GM18505 (cell line): ENCODE results near the gene LRRK1.

Experiments used
- ATAC-seq: cut with Tn5 transposase; IDR thresholded peaks from one replicate; pipeline ENCODE4 v1.9.1; 2021; ENCODE audit not compliant: unreplicated experiment
- POLR2A ChIP-seq: IDR thresholded peaks from 4 replicates; pipeline ENCODE4 v1.6.1; 2011; ENCODE audit warnings: borderline replicate concordance; ENCODE audit not compliant: insufficient read depth, insufficient read length; ENCODE audit errors: extremely low read depth

The LRRK1 gene, protein sequence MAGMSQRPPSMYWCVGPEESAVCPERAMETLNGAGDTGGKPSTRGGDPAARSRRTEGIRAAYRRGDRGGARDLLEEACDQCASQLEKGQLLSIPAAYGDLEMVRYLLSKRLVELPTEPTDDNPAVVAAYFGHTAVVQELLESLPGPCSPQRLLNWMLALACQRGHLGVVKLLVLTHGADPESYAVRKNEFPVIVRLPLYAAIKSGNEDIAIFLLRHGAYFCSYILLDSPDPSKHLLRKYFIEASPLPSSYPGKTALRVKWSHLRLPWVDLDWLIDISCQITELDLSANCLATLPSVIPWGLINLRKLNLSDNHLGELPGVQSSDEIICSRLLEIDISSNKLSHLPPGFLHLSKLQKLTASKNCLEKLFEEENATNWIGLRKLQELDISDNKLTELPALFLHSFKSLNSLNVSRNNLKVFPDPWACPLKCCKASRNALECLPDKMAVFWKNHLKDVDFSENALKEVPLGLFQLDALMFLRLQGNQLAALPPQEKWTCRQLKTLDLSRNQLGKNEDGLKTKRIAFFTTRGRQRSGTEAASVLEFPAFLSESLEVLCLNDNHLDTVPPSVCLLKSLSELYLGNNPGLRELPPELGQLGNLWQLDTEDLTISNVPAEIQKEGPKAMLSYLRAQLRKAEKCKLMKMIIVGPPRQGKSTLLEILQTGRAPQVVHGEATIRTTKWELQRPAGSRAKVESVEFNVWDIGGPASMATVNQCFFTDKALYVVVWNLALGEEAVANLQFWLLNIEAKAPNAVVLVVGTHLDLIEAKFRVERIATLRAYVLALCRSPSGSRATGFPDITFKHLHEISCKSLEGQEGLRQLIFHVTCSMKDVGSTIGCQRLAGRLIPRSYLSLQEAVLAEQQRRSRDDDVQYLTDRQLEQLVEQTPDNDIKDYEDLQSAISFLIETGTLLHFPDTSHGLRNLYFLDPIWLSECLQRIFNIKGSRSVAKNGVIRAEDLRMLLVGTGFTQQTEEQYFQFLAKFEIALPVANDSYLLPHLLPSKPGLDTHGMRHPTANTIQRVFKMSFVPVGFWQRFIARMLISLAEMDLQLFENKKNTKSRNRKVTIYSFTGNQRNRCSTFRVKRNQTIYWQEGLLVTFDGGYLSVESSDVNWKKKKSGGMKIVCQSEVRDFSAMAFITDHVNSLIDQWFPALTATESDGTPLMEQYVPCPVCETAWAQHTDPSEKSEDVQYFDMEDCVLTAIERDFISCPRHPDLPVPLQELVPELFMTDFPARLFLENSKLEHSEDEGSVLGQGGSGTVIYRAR (N-terminal part only)

DNA sequence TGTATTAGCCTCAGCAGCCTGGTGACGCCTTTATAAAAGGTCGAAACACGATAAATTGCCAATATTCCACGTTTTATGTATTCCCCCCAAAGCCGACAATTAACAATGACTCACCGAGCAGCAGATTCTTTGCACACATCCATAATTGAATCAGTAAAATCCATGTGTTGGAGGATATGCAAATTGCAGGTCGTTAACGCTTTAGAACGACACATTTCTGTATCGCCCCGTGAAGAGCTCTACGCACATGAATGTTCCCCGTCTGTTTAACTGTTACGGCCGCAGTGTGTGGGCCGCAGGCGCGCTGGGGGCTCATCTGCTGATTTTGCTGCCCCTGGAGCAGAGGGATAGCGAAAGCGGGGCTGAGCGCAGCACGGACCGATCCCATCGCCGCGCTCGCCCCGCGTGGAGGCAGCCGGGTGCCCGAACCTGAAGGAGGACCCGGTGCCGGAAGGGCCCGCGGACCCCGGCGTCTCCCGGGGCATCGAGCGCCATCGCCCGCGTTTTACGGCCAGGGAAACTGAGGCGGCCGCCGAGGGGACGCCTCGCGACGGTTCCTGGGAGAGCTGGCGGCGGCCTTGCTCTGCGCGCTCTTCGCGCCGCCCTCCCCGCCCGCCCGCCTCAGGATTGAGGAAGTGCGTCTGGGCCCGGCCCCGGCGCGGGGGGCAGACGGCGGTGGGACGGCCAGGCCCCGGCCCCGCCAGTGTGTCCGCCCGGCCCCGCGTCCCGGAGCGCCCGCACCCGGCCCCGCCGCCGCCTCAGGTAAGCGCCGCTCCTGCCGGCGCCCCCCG lies at the start of gene LRRK1:
Gene LRRK1, plus strand, starts transcription at position 668 of the 791 bp plus-strand sequence. CDS start 5,276 bp downstream, outside the sequence.
- ATAC-seq = peak; percentile 33
- TF ChIP-seq POLR2A = peak; percentile 44

DNA sequence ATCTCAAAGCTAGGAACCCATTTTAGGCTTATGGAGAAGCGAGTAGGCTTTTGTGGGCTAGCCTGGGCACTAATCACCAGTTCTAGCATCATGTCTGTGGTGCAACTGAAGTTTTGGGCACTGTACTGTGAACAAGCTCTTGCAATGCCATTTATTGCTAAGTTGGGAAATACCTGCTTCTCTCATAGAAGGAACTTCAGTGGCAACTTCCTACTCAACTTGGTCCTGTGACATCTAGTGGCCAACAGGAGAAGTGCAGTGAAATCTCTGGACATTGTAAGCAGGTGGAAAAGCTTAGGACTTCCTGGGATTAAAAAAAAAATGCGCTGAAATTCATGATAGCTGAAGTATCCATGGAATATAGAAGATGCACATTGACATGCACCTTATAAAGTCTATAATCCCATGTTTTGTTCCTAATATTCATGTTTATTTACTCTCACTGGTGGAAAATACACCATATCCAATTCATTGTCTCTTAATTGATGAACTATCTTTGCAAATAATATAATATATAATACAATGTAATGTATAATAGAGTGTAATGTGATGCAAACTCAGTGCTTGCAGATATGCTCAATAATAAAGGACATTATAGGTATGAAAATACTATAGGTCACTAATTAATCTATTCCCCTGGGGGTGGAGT lies 46.0 kb upstream of the LRRK1 start:
- ATAC-seq = no peak
- no peak for TF ChIP-seq POLR2A

DNA sequence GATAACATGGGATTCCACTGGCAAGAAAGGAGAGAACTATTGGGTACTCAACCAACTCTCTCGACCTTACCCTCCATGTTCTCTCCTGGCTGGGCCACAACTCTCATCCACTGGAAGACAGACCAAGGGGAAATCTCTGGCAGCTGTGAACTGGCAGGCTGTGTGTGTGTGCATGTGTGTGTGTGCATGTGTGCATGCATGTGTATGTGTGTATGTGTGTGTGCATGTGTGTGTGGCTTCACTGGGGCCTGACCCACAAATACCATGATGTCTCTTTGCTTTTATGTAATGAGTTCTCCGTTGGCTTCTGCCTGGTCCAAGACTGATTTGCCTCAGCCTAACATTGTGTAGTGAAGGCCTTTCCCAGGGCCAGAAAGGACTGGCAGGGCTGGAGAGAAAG lies 43.7 kb upstream of the LRRK1 start:
- no peak for ATAC-seq
- TF ChIP-seq POLR2A = no peak

DNA sequence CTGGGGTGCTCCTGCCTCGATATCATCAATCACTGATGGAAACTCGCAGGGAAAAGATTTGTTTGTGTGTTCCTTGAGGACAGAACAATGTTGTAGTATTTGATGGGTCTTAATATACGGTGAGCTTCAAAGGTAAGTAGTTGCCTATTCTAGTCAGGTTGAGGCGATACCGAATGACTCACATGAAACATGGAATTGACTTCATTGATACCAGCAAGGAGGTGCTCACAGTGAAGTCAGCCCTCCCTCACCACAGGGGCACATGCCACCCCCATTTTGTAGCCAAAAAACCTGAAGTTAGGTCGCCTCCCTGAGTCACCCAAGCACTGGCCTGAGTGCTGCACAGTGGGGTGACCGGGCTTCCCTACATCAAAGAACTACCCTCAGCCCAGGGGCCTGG lies 43.2 kb upstream of the LRRK1 start:
- no peak for ATAC-seq
- TF ChIP-seq POLR2A = no peak

DNA sequence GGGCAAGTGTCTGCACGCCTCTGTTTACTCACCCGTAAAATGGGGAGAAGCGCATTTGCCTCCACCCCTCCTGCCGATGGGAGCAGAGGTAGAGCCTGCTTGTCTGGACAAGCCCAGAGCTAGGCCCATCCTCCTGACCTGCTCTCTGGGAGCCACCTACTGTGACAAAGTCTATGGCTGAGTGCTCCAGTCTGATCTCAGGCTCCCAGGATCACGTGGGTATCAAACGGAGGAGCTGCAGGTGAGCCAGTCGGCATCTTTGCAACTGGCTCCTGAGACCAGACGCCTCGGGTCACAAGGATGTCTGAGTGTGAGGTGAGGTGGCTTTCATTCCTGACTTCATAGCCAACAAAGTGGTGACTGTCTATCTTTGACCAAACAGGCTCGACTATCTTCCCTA lies 41.6 kb upstream of the LRRK1 start:
- TF ChIP-seq POLR2A = no peak
- no peak for ATAC-seq

DNA sequence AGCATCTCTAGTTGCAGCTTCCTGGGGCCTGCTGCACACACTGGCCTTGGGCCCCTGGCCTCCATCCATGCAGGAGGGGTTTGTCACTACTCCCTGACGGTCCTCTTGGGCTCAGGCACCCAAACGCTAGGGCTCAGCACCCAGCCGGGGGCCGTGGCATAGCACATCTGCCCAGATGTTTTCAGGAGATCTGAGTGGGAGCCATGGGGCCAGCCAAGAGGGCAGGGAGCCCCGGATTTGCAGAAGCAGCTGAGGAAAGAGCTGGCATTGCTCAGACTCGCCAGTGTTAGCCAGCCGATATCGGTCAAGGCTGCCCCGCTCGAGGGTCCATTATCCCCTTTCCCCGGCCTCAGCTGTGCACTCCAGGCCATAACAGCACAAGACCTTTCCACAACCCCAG lies 41.0 kb upstream of the LRRK1 start:
- ATAC-seq = no peak

DNA sequence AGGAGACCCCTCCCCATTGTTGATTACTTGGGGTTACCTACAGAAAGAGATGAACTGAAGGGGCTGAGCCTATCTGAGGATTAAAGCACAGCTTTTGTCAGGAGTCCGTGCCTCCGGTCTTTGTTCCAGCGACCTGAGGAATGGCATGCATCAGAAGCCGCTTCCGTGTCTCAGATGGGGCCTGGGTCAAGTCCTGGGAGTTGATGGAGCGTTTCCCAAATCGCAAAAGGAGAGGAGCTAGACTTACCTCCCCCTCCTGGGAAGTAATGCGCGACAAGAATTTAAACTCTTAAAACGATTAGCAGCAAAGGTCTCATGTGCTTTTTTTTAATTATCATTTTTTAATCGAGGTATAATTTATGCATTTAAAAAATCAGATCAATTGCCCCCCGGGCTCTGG lies 40.5 kb upstream of the LRRK1 start:
- TF ChIP-seq POLR2A = no peak
- no peak for ATAC-seq

More for the DNA sequence above, 41.0 kb upstream of the LRRK1 start:
- no peak for TF ChIP-seq POLR2A

DNA sequence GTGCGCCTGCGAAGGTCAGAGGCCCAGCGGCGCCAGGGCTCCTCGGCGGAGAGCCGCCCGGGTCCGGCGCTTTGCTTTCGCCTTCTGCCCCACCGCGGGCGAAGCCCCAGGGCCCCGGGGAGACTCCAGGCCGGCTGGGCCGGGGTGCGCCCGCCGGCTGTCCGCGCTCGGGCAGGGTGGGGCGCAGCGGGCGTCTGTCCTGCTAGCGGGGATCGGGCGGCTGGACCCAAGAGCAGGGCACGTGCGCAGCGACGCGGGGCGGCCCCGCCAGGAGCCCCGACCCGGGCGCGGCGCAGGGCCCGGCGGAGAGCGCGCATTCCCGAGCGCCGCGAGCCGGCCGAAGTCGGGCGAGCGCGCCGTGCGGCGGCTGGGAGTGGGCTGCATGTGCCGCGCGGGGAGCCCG lies 40.1 kb upstream of the LRRK1 start:
- TF ChIP-seq POLR2A = no peak
- ATAC-seq = peak; percentile 27

DNA sequence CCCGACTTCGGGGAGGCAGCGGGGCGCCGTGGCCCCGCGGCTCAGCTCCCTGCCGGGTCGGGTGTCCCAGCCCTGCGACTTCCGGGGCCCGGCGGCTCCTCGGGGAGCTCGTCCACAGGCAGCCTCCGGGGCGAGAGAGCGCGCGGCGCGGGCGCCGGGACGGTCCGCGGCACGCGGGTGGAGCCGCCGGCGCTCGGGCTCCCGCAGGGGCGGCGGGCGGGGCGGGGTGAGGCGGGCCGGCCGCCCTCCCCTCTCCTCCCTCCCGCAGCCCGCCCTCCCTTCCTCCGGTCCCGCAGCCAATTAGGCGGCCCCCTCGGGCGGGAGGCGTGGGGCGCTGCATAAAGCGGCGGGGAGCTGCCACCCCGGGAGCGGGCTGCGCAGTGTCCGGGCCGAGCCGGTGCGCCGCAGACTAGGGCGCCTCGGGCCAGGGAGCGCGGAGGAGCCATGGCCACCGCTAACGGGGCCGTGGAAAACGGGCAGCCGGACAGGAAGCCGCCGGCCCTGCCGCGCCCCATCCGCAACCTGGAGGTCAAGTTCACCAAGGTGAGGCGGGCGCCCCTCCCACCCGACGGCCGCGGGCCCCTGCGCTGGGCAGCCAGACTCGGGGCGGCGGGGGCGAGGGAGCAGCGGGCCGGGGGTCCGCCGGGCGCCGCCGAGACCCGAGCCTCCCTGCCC lies 39.6 kb upstream of the LRRK1 start, which contains the start of gene ALDH1A3:
Gene ALDH1A3, plus strand, starts transcription at position 368 of the 675 bp plus-strand sequence. Its CDS starts 77 bp downstream, at position 445.
- ATAC-seq = peak; percentile 48

DNA sequence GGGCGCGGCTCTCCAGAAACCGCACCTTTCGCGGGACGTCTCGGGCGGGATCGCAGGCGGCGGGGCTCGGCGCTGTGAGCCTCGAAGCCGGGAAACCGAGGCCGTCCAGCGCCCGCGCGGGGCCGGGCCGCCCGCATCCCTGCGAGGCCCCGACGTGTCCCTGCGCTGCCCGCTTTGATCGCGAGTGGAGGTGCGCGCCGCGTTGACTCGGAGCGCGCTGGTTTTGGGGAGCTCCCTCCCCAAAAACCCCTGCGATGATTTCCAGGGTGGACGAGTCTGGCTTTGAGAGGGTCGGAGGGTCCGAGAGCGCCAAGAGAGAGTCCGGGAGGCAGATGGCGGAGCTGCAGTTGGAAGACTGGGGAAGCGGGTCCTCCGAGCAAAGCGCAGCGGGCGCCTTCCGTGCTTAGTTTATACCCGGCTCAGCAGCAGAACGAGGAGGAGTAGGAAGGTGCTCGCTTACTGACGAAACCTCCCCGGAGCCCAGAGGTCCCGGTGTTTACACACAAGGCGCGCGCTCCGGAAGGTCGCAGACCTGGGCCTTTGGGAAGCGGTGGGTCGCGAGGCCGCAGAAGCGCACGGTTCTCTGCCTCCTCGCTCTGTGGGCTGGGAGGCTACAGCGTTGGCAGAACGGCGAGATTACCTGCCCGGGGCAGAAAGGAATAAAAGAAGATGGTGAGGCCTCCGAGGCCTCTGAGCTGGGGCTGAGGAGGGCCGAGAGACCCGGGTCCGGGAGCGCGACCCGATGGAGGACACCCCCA lies 38.8 kb upstream of the LRRK1 start:
- ATAC-seq = no peak
- no peak for TF ChIP-seq POLR2A

More for the DNA sequence above, 39.6 kb upstream of the LRRK1 start, which contains the start of gene ALDH1A3:
- TF ChIP-seq POLR2A = no peak

DNA sequence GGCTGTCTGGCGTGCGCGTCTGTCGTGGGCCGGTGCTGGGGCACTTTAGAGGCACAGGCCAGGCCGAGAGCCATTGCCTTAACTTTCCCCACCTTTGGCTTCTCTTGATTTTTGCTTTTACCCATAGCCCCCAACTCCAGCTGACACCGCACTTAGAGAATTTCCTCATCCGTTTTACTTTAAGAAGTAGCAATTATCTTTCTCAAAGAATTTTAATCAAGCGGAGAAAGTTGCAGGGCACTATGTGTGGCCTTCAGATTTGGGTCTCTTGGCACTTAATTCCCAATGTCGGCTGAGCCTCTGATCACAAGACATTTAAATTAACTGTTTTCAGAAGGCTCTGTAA lies 38.3 kb upstream of the LRRK1 start:
- no peak for TF ChIP-seq POLR2A
- ATAC-seq = no peak
